ENCODE results near the gene CEP57L1. TPM values are rescaled to one million over a fixed set of nuclear protein-coding genes. Genes with fewer than 3 reads are reported as not detected.

CEP57L1 gene
- total and polyA plus RNA-seq, 2 experiments from 2014 or later, result 17.1 to 20.2 TPM

DNA sequence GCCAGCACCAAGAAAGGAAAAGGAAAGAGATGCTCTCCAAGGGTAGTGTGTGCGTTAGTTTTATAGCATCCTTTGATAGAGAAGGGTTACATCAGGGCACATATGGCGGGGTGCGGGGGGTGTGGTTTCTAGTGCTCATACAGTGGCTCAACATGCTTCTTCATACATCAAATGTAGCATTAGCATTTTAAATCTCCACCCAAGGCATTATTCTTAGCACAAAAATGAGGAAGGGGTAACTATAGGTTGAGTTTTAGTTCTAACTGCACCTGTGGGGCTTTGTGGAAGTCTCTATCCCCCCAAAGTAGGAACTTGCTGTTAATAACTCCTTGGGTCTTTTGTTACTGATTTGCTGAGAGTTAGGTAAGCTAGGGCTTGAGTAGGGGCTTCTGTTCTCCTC lies 89.3 kb downstream of the CEP57L1 start (continued):
- TF ChIP-seq REST (IDR thresholded peaks at IDR 0.05; ENCODE audit: unreplicated experiment) (no peak), EZH2phosphoT487 (IDR thresholded peaks at IDR 0.05; ENCODE audit: unreplicated experiment) (no peak), NANOG (IDR thresholded peaks at IDR 0.05; ENCODE audit: borderline replicate concordance) (no peak), ETS1 (IDR thresholded peaks at IDR 0.05) (no peak), ZNF114 (CRISPR knock-in tag; IDR thresholded peaks at IDR 0.05) (no peak), JUNB (IDR thresholded peaks at IDR 0.05; ENCODE audit: unreplicated experiment) (no peak)

- Mint-ChIP-seq H3K27ac (no peak overlapping the region), H3K9me3 (peaks cover 8% of the 10 kb centered on the region), H3K36me3 (ENCODE audit: low read depth) (peaks cover 7% of the 10 kb centered on the region), H3K27me3 (ENCODE audit: insufficient read depth, low read depth, poor library complexity) (peaks cover 2% of the 10 kb centered on the region), H3K4me3 (no peak overlapping the region), H3K4me1 (peaks cover 23% of the 10 kb centered on the region)
- Histone ChIP-seq H3K79me2 (replicated peaks; ENCODE audit: insufficient read depth) (no peaks in the 10 kb centered on the region), H3K27ac (ENCODE audit: low read depth) (no peak overlapping the region), H3K4me3 (no peak overlapping the region), H4K20me1 (replicated peaks; ENCODE audit: insufficient read depth) (no peaks in the 10 kb centered on the region), H3K4me1 (ENCODE audit: insufficient read depth) (no peaks in the 10 kb centered on the region), H3K9me2 (ENCODE audit: insufficient read depth) (no peaks in the 10 kb centered on the region), H3F3A (replicated peaks; ENCODE audit: low read depth) (no peaks in the 10 kb centered on the region), H3K4me2 (no peak overlapping the region), H3K36me3 (ENCODE audit: insufficient read depth) (0 out of 2 replicates have a peak, but pooled peaks cover 3% of the 10 kb centered on the region), H3K27me3 (ENCODE audit: insufficient read depth) (no peaks in the 10 kb centered on the region), H2AFZ (no peak overlapping the region)
- DNase-seq (ENCODE audit: low spot score) (no peak), ATAC-seq (no peak)
- TF ChIP-seq CREB1 (CRISPR knock-in tag; IDR thresholded peaks at IDR 0.05; ENCODE audit: low read depth) (no peak), NANOG (IDR thresholded peaks at IDR 0.05; ENCODE audit: borderline replicate concordance) (no peak), EZH2phosphoT487 (IDR thresholded peaks at IDR 0.05; ENCODE audit: unreplicated experiment) (no peak), JUNB (IDR thresholded peaks at IDR 0.05; ENCODE audit: unreplicated experiment) (no peak)
- TF ChIP-seq, protein P1, sequence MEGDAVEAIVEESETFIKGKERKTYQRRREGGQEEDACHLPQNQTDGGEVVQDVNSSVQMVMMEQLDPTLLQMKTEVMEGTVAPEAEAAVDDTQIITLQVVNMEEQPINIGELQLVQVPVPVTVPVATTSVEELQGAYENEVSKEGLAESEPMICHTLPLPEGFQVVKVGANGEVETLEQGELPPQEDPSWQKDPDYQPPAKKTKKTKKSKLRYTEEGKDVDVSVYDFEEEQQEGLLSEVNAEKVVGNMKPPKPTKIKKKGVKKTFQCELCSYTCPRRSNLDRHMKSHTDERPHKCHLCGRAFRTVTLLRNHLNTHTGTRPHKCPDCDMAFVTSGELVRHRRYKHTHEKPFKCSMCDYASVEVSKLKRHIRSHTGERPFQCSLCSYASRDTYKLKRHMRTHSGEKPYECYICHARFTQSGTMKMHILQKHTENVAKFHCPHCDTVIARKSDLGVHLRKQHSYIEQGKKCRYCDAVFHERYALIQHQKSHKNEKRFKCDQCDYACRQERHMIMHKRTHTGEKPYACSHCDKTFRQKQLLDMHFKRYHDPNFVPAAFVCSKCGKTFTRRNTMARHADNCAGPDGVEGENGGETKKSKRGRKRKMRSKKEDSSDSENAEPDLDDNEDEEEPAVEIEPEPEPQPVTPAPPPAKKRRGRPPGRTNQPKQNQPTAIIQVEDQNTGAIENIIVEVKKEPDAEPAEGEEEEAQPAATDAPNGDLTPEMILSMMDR (conservative IDR thresholded peaks at IDR 0.05; ENCODE audit: low read depth in 2 of 2), result no peak
- TF ChIP-seq, protein P2, sequence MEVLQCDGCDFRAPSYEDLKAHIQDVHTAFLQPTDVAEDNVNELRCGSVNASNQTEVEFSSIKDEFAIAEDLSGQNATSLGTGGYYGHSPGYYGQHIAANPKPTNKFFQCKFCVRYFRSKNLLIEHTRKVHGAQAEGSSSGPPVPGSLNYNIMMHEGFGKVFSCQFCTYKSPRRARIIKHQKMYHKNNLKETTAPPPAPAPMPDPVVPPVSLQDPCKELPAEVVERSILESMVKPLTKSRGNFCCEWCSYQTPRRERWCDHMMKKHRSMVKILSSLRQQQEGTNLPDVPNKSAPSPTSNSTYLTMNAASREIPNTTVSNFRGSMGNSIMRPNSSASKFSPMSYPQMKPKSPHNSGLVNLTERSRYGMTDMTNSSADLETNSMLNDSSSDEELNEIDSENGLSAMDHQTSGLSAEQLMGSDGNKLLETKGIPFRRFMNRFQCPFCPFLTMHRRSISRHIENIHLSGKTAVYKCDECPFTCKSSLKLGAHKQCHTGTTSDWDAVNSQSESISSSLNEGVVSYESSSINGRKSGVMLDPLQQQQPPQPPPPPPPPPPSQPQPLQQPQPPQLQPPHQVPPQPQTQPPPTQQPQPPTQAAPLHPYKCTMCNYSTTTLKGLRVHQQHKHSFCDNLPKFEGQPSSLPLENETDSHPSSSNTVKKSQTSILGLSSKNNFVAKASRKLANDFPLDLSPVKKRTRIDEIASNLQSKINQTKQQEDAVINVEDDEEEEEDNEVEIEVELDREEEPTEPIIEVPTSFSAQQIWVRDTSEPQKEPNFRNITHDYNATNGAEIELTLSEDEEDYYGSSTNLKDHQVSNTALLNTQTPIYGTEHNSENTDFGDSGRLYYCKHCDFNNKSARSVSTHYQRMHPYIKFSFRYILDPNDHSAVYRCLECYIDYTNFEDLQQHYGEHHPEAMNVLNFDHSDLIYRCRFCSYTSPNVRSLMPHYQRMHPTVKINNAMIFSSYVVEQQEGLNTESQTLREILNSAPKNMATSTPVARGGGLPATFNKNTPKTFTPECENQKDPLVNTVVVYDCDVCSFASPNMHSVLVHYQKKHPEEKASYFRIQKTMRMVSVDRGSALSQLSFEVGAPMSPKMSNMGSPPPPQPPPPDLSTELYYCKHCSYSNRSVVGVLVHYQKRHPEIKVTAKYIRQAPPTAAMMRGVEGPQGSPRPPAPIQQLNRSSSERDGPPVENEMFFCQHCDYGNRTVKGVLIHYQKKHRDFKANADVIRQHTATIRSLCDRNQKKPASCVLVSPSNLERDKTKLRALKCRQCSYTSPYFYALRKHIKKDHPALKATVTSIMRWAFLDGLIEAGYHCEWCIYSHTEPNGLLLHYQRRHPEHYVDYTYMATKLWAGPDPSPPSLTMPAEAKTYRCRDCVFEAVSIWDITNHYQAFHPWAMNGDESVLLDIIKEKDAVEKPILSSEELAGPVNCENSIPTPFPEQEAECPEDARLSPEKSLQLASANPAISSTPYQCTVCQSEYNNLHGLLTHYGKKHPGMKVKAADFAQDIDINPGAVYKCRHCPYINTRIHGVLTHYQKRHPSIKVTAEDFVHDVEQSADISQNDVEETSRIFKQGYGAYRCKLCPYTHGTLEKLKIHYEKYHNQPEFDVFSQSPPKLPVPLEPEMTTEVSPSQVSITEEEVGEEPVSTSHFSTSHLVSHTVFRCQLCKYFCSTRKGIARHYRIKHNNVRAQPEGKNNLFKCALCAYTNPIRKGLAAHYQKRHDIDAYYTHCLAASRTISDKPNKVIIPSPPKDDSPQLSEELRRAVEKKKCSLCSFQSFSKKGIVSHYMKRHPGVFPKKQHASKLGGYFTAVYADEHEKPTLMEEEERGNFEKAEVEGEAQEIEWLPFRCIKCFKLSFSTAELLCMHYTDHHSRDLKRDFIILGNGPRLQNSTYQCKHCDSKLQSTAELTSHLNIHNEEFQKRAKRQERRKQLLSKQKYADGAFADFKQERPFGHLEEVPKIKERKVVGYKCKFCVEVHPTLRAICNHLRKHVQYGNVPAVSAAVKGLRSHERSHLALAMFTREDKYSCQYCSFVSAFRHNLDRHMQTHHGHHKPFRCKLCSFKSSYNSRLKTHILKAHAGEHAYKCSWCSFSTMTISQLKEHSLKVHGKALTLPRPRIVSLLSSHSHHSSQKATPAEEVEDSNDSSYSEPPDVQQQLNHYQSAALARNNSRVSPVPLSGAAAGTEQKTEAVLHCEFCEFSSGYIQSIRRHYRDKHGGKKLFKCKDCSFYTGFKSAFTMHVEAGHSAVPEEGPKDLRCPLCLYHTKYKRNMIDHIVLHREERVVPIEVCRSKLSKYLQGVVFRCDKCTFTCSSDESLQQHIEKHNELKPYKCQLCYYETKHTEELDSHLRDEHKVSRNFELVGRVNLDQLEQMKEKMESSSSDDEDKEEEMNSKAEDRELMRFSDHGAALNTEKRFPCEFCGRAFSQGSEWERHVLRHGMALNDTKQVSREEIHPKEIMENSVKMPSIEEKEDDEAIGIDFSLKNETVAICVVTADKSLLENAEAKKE (CRISPR knock-in tag; IDR thresholded peaks at IDR 0.05), result no peak
Observed at GRCh38 chr6:109186012-109186411, 90.7 kb downstream of the CEP57L1 start.

All from GM23338 (cell line).